HAP-1 (cell line): ENCODE results near the gene HOXB4.

Source experiments
- DNase-seq, 2 experiments: peaks; one replicate each; pipeline ENCODE4 v3.0.0-alpha.2; 2016 to 2020; ENCODE audit warnings: low spot score in 2 of 2
- H3K27me3 ChIP-seq: fragments of 250-450 bp; sonication (Bioruptor Pico); 2 replicates; pipeline ENCODE4 v1.5.1; 2020; ENCODE audit warnings: low read depth, mild to moderate bottlenecking, moderate library complexity
- H3K36me3 ChIP-seq: fragments of 250-450 bp; sonication (Bioruptor Pico); replicated peaks from 2 replicates; pipeline ENCODE4 v1.5.1; 2020; ENCODE audit warnings: mild to moderate bottlenecking
- H3K4me1 ChIP-seq: fragments of 250-450 bp; sonication (Bioruptor Pico); 2 replicates; pipeline ENCODE4 v1.5.1; 2020; ENCODE audit warnings: mild to moderate bottlenecking
- H3K4me3 ChIP-seq: fragments of 250-450 bp; sonication (Bioruptor Pico); 2 replicates; pipeline ENCODE4 v1.5.1; 2020; ENCODE audit warnings: mild to moderate bottlenecking, moderate library complexity
- H3K9me3 ChIP-seq: fragments of 250-450 bp; sonication (Bioruptor Pico); 2 replicates; pipeline ENCODE4 v1.5.1; 2020; ENCODE audit warnings: mild to moderate bottlenecking, moderate library complexity
- in situ Hi-C: fragments of 300-500 bp; cut with MboI; formaldehyde crosslinking; loops from 3 replicates; pipeline ENCODE4 v1.14.3; 2020; ENCODE audit warnings: low sequenced_read_pairs, inconsistent platforms, mixed read lengths

HOXB4 gene

GRCh38 chr17:48526608-48527546 is 51.3 kb downstream of the HOXB4 start:
- in situ Hi-C loops = no loop called here
- Histone ChIP-seq H3K4me3 (no peak overlapping the region), H3K4me1 (no peaks in the 10 kb centered on the region), H3K27me3 (peaks cover 2% of the 10 kb centered on the region), H3K9me3 (no peaks in the 10 kb centered on the region), H3K36me3 (no peaks in the 10 kb centered on the region)
- DNase-seq = no peak
